Panc1 (cell line): ENCODE results near the gene BAD.
A peak's percentile ranks its signal among the peaks of the same experiment; 100 is the strongest.

Source experiments
- CTCF ChIP-seq: fragments of 450-650 bp; IDR thresholded peaks from 2 replicates; pipeline ENCODE4 v1.5.1; 2017; ENCODE audit warnings: mild to moderate bottlenecking
- POLR2AphosphoS5 ChIP-seq: IDR thresholded peaks from 2 replicates; pipeline ENCODE4 v1.6.1; 2012; ENCODE audit warnings: mild to moderate bottlenecking, low read depth, low read length, moderate library complexity
- REST ChIP-seq, 2 experiments: IDR thresholded peaks; 2 replicates each; pipeline ENCODE4 v1.6.1; 2011 to 2012; ENCODE audit warnings: low read depth in 2 of 2, control low read depth in 1 of 2, low read length in 1 of 2, mild to moderate bottlenecking in 1 of 2, moderate library complexity in 1 of 2; ENCODE audit not compliant: insufficient read depth in 1 of 2
- SIN3A ChIP-seq: IDR thresholded peaks from 2 replicates; pipeline ENCODE4 v1.6.1; 2012; ENCODE audit warnings: low read depth, mild to moderate bottlenecking, low read length, moderate library complexity, borderline replicate concordance; ENCODE audit not compliant: insufficient read depth

- TF ChIP-seq CTCF (no peak), REST (IDR thresholded peaks at IDR 0.05; ENCODE audit: insufficient read depth in 1 of 2, low read depth in 2 of 2, low read length in 1 of 2) (no peak), SIN3A (no peak), POLR2AphosphoS5 (0 out of 2 replicates have a peak, but pooled peaks have one; percentile 29)
Observed at GRCh38 chr11:64290352-64291261, 6.1 kb upstream of the BAD start.
